GM04504 (cell line): ENCODE measurements around the gene CA4.
"Not testable (repeated sequence)": the region's sequence is repeated elsewhere in the genome, so short reads cannot be mapped to it uniquely, and the experiment has no call there.

Experiments
- DNase-seq: peaks from one replicate; pipeline ENCODE4 v3.0.0-alpha.2; 2012; ENCODE audit warnings: low read depth

Gene CA4

DNA sequence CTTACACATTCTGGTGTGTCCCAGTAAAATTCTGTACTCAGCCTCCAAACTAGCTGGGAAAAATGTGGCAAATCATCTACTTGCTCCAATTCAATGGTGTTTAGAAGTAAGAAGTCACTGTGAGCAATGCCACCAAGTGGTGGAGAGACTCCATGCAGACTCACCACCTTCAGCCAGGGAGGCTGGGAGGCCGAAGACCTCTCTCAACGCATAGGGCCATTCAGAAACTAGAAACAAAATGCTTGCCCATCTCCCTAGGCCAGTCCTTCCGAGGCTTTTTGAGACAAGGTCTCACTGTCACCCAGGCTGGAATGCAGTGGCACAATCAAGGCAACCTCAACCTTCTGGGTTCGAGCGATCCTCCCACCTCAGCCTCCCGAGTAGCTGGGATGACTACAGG lies 25.0 kb downstream of the CA4 start:
- DNase-seq: not testable (repeated sequence)

- DNase-seq: not testable (repeated sequence)
Observed at GRCh38 chr17:60176763-60177162, 27.0 kb downstream of the CA4 start.

DNA sequence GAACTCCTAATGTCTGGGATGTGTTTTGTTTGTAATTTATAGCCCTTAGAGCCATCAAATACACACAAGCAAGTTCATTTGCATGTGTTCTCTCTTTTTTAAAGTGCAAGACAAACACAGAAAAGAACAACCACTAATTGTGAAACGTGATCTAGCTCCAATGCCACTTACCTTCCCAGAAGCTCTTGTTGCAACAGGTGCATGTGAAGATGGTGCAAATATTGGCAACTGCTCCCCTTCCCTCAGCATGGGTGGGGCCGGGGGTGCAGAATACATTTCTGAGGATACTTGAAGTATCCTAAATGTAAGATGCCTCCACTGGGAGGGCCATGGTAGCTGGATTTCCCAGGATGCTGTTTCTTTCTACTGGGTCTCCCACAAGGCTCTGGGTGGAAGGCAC lies 28.4 kb downstream of the CA4 start:
- DNase-seq: not testable (repeated sequence)

- DNase-seq: not testable (repeated sequence)
Observed at GRCh38 chr17:60180380-60180779, 30.6 kb downstream of the CA4 start.

- not testable (repeated sequence) for DNase-seq
Observed at GRCh38 chr17:60186372-60186771, 36.6 kb downstream of the CA4 start.

- DNase-seq: peak; percentile 63
Observed at GRCh38 chr17:60186846-60187745, 37.3 kb downstream of the CA4 start.

- DNase-seq: no peak
Observed at GRCh38 chr17:60188759-60189158, 39.0 kb downstream of the CA4 start.

DNA sequence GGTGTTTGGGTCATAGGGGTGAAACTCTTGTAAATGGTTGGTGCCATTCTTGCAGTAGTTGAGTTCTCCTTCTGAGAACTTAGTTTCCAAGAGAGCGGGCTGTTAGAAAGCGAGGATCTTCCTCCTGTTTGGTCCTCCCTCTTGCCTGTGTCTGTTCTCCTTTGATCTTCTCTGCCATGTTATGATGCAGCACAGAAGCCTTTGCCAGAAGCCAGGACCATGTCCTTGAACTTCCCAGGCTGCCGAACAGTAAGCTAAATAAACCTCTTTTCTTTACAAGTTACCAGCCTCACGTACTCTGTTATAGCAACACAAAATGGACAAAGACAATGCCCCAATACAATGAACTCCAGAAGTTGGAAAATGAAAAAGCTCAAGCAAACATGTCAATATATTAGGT lies 40.3 kb downstream of the CA4 start:
- DNase-seq: not testable (repeated sequence)

DNA sequence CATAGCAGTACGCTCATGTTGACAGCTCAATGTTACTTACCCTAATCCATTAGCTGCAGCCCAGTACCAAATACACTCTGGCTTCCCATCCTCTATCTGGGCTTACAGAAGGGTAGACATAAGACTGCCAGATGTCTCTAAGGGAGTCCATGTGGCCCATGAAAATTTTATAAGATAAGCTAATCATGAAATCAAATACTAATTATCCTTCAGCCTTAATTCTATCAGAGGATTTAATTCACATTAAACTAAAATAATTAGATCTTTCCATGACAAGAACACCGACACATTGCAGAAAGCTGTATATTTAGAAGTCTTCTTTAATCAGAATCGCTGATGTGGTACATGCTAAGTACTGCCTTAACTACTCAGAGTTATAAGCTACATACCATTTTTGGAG lies 43.3 kb downstream of the CA4 start:
- DNase-seq: not testable (repeated sequence)

DNA sequence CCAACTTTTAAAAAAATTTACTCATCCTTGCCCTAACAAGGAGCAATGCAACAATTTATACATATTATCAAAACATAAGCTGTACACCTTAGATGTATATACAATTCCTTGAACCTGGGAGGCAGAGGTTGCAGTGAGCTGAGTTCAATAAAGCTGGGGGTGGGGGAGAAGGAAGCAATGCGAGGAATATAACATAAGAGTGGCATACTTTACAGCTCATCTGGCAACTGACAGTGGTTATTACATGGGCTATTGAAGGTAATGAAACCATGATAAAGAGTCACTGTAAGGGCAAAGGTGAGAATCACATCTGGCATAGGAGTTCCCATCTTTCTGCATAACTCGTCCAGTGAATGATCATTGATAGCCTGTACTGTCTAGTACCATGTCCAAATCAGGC lies 43.7 kb downstream of the CA4 start:
- no peak for DNase-seq

- not testable (repeated sequence) for DNase-seq
Observed at GRCh38 chr17:60194141-60194540, 44.4 kb downstream of the CA4 start.

DNA sequence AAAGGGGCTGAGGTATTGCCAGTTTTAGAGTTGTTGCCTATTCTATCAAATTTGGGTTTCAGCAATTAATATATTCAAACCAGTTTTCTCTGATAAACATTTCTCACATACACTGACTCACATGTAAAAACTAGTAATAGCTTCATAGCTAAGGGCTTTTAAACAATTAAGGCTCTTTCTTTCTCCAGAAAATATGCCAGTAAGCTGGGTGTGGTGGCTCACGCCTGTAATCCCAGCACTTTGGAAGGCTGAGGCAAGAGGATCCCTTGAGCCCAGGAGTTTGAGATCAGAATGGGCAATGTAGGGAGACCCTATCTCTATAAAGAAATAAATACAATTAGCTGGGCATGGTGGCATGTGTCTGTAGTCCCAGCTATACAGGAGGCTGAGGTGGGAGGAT lies 48.9 kb downstream of the CA4 start:
- DNase-seq: not testable (repeated sequence)

- not testable (repeated sequence) for DNase-seq
Observed at GRCh38 chr17:60205782-60206181, 56.0 kb downstream of the CA4 start.

DNA sequence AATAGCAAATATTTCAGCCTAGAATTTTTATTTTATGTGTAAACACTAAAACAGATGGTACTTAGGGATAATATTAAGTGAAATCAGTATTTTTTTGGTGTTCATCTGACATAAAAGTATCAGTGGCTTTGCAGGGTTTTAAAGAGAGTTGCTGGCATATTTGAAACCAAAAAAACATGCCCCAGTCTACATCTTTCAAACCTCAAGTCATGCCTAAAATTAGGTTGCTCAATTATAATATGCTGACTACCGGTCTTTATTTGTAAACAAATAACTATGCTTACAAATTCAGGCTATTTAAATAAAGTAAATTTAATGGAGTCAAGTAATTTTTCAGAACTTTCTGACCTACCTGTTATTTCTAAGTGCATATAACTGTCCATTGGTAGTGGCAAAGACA lies 58.5 kb downstream of the CA4 start:
- not testable (repeated sequence) for DNase-seq
